ENCODE results near the gene SLC6A8.

SLC6A8 gene

DNA sequence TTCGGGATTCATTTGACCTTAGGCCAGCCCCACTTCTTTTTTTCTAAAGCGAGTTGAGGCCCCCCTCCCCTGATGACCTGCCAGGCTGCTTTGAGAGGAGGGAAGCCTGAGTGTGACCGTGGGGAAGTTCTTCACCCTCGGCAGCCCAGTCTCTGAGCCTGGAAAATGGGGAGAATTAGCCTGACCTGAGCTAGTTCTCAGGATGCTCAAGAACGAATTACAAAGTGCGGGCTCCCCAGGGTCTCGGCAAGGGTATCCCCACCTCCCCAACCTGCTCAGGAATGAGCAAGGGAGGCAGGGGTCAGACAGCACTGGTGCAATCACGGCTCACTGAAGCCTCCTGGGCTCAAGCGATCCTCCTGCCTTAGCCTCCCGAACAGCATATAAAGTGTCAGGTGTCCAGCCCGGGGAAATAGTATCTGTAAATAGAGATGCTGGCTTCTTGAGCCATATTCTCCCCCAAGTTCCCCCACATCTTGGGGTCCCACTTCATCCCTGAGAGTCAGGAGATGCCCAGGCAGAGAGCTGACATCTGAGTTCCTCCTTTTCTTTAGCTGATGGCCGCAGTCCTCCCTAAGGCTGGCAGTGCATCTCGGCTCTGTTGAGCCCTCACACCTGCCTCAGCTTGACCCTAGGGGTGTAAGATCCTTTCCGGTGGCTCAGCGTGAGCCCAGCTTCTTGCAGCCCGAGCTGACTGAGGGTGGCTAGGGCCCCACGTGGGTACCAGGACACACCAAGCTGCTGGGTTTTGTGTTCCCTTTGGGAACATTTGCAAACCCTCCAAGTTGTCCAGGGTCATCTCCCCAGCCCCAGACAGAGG, 39.2 kb upstream of the SLC6A8 start:
- DNase-seq: no peak

DNA sequence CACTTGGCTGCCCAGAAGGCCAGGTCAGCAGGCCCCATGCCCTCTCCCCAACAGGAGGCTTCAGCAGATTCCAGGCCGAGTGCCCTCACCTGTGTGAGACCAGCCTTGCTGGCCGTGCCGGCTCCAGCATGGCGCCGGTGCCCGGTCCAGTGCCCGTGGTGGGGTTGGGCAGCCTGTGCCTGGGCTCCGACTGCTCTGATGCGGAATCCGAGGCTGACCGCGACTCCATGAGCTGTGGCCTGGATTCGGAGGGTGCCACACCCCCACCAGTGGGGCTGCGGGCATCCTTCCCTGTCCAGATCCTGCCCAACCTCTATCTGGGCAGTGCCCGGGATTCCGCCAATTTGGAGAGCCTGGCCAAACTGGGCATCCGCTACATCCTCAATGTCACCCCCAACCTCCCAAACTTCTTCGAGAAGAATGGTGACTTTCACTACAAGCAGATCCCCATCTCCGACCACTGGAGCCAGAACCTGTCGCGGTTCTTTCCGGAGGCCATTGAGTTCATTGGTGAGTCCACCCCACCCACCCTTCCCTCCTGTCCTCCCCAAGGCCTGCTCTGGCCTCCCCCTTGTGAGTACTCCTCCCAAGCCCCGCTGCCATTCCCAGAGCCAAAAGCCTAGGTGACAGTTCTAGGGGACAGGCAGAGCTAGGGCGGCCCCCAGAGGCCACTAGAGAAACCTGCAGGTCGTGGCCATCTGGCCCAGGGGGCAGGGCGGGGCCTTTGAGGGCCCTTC, 38.4 kb upstream of the SLC6A8 start:
- no peak for DNase-seq

DNA sequence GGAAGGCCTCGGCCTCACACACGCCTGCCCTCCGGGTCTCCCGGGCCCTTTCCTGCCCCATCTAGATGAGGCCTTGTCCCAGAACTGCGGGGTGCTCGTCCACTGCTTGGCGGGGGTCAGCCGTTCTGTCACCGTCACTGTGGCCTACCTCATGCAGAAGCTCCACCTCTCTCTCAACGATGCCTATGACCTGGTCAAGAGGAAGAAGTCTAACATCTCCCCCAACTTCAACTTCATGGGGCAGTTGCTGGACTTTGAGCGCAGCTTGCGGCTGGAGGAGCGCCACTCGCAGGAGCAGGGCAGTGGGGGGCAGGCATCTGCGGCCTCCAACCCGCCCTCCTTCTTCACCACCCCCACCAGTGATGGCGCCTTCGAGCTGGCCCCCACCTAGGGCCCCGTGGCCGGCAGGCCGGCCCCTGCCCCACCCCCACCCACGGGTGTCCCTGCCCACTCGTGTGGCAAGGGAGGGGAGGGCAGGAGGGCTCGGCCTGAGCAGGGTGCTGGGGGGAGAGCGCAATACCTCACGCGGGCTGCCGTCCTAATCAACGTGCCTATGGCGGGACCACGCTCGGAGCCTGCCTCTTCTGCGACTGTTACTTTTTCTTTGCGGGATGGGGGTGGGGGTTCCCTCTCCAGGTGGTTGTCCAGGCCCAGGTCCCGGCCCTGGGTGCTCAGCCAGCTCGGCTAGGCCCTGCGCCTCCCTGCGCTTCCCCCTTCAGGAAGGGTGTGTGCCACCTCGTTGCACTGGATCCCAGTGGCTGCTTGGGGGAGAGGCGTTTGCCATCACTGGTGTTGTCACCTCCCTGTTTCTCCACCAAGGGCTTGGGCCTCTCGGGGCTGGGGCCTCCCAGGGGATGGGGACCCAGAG, 37.6 kb upstream of the SLC6A8 start:
- no peak for DNase-seq

DNA sequence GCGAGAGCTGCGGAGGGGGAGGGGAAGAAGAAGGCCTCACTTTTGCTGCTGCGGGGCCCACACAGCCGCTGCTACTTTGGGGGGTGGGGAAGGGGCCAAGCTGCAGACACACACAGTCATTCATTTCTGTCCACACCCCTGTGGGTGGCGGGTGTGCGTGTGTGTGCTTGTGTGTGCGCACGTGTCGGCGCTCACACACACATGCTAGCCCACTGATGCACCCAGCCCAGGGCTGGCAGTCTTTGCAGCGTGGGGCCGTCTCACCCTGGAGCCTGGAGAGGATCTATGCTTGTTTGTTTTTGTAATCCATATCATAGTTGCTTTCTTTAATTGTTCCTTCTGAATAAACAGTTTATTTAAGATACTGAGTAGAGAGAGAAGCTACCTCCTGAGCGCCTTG, 36.8 kb upstream of the SLC6A8 start:
- no peak for DNase-seq

DNA sequence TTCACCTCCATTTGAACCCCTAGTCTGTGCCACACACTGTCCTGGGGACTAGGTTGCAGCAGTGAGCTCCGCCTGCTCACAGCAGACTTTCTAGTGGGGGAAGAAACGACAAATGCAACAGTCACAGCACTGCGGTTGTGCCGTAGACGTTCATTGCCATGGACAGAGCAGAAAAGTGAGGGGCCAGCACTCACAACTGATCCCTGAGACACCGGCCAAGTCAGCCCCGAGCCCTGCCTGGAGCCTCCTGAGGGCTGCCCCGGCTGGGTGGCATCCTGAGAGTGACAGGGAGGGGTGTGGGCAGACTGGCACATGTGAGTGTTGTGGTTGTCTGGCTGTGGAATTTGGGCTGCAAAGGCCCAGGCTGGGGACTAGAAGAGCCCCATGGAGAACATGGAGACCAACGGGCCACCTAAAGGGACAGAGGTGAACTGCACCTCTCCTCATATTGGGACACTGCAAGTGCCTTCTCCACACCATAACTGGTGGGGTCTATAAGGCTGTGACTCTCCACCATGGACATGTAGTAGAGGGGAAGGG, 36.1 kb upstream of the SLC6A8 start:
- DNase-seq: no peak

DNA sequence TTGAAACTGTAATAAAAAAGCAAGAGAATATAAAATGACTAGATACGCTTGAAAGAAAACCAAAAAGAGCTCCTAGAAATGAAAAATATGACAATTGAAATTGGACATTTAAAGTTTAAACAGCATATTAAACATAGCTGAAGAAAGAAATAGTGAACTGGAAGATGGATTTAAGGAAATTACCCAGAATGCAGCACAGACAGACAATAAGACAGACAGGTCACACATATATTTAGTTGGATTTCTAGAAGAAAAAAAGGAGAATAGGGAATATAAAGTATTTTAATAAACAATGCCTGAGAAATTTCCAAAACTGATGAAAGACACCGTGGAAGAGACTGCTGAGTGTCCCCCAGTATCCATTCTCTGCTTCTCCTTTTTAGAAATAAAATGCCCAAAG, 34.2 kb upstream of the SLC6A8 start:
- DNase-seq: no peak

DNA sequence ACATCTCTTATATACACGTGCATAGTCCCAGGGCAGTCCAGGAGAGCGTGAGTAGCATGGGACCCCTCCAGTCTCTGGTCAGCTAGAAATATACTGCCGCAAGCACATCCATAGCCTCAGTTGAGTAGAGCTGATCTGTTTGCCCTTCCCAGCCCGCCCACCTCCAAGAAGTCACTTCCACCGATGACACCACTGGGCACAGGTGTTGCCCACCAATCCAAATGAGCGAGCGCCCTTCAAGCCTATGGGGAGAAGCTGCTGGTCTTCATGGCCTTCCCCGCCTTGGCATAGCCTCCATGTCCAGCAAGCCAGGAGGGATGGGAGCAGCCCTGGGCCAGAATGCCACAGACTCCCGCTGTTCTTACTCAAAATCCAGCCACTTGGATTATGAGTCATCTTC, 30.6 kb upstream of the SLC6A8 start:
- no peak for DNase-seq

DNA sequence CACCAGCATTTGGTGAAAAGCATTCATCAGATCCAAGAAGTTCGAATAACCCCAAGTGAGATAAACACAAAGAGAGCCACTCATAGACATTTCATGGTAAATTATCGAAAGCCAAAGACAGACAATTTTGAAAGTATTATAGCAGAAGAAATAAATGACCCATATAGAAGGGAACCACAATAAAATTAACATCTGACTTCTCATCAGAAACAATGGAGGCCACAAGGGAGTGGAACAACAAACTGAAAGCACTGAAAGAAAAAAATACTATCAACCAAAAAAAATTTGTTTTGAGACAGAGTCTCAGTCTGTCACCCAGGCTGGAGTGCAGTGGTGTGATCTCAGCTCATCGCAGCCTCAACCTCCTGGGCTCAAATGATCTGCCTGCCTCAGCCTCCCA, 28.5 kb upstream of the SLC6A8 start:
- no peak for DNase-seq

DNA sequence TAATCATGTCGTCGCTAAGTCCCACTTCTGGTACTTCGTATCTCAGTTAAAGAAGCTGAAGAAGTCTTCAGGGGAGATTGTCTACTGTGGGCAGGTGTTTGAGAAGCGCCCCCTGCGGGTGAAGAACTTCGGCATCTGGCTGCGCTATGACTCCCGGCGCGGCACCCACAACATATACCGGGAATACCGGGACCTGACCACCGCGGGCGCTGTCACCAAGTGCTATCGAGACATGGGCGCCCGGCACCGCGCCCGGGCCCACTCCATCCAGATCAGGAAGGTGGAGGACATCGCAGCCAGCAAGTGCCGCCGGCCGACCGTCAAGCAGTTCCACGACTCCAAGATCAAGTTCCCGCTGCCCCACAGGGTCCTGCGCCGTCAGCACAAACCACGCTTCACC, 25.5 kb upstream of the SLC6A8 start:
- no peak for DNase-seq

DNA sequence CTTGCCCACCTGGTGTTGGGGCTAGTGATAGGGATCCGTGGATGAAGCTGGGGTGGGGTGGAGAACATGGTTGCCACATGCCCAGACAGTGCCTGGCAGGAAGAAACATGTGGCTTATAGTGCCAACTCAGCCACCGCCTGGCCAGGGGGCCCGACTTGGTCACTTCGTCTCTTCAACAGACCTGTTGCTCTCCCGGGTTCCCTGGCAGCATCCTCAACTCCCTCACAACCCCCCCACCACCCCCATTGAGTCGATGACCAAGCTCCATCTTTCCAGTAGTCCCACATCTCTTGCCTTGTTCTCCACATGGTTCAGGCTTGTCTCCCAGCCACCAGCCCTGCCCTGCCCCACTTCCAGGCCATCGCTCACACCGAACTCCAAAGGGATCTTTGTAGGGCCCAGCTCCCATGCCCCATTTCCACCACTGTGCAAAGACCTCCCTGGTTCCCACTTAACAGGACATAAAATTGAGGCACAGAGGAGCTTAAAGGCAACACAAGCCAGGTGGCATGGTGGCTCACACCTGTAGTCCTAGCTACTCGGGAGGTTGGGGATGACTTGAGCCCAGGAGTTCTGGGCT, 21.9 kb upstream of the SLC6A8 start:
- no peak for DNase-seq

DNA sequence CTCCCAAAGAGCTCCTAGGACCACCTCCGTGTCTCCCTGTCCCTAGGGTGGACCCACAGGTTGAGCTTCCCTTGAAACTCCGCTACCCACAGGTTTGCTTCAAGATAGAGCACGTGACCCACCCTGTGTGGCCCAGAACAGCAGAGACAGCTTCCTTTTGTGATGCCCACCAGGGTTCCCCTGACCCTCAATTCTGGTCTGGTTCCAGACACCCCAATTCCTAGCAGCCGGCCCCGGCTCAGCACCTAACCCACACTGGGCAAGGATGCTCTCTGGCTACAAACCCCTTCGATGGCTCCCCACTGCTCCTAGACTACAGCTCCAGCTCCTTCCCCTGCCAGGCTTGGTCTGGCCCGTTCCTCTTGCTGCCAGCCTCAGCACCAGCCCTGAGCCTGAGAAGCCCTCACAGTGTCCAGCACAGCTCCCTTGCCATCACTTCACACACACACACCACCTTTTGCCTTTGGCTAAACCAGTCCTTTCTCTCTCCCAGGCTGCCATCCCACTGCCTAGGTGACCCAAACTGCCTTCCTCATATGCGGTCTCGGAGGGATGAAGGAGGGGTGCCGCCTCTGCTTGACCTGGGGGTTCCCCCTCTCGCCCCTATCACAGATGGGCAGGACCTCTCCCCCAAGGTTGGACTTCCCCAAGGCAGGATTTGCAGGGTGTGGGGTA, 20.3 kb upstream of the SLC6A8 start:
- no peak for DNase-seq

DNA sequence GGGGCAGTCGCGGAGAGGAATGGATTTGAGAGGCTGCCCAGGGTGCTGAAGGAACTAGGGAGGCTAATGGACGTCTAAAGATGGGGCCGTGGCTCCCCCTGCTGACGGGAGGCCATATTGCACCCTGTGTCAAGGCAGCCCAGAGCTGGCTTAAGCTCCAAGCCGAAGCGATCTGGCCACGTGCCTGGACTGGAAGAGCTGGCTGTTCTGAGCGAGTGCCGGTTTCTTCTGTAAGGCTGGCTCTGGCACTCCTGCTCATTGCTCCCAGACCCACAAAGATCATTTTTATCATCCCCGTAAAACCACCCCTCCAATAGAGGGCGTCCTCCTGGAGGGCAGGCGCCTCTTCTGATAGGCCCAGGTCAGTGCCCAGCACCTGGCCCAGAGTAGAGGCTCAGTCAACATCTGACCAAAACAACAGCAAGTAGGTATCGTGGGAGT, 19.8 kb upstream of the SLC6A8 start:
- no peak for DNase-seq

DNA sequence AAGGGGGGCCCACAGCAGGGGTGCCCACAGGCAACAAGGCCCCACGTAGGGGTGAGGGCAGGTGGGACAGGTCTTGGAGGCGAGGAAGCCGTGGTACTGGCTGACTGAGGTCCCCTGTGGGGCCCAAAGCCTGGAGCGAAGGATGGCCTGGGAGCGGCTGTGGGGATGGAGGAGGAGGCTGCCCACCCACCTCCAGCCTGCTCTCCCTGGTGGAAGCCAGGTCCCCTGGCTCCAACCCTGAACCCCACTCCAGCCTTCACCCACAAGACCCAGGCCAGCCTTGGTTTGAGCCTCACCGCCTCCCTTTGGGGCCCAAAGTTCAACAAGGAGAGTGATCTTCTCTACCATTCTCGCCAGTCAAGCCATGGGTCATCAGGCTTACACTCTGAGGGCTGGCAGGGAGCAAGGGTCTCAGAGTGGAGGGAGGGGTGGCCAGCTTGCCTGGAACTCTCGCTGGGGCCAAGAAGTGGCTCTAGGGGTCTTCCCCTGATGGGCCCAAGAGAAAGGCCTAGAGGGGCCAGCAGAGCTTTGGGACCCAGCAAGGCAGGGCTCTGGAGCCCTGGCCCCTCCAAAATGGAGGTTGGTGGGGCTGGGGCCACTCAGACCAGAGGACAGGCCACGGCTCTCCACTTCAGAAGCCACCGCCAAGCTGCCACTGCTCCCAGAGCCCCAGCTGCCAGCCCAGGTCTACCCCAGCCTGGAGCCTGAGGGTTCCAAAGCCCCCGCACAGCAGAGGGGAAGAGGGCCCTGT, 19.1 kb upstream of the SLC6A8 start:
- no peak for DNase-seq

DNA sequence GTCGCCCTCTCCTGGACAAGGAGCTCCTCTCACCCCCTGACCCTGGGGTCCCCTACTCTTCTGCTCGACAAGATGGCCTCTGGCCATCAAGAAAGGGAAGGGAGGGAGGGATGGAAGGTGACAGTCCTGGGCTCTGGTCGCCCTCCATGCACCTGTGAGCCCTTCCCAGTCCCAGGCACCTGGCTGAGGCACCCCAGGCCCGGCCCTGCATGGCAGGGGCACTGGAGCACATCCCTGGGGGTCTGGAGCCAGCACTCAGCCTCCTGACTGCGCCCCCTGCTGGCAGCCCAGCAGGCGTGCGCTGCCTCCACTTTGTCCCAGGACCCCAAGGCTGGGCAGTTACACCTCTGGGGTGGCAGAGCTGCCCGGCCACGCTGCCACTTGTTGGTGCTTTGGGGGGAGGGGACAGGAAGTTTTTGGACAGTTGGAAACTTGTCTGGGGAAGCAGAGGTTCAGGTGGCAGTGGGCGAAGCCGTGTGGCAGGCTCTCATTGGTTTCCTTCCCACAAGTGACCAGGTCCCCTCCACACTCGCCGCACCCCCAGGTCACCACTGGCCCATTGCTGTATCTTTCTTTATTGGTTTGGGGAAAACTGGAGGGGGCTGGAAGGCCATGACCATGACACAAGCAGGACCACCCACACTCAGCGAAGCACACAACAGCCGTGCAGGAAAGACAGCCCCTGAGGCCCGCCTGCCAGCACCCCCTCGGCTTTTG, 18.4 kb upstream of the SLC6A8 start:
- no peak for DNase-seq

DNA sequence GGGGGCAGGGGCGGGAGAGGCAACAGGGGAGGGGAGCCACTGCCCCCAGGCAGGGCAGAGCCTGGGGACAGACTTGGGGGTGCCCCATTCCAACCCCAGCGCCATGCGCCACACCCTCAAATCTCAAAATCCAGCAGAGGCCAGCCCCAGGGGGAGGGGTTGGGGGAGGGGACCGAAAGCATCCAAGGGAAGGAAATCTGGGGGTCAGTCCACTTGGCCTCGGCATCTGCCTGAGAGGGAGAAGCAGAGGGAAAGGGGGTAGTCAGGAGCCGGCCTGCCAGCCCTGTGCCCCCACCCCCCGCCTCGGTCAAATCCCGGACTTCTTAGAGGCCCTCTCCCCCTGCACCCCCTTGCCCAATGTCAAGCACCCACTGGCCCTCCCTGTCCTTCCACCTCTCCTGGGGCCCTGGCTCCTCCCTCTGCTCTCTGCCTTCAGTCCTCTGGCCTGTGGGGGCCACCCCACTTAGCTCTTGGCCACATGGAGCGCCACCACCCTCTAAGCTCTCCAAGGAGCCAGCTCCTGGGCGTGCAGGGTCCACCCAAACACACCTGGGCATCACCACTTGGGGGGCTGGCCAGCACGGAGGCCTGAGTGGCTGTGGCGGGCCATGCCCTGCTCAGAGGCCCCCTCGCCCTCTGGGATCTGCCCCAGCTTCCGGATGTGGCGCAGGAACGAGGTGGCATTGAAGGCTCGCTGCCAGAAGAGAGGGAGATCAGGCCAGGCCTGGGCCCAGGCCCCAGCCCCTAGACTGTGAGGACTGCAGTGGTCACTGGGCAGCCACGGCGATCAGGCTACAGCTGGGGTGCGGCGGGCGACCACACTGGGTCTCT, 17.6 kb upstream of the SLC6A8 start:
- DNase-seq: no peak

DNA sequence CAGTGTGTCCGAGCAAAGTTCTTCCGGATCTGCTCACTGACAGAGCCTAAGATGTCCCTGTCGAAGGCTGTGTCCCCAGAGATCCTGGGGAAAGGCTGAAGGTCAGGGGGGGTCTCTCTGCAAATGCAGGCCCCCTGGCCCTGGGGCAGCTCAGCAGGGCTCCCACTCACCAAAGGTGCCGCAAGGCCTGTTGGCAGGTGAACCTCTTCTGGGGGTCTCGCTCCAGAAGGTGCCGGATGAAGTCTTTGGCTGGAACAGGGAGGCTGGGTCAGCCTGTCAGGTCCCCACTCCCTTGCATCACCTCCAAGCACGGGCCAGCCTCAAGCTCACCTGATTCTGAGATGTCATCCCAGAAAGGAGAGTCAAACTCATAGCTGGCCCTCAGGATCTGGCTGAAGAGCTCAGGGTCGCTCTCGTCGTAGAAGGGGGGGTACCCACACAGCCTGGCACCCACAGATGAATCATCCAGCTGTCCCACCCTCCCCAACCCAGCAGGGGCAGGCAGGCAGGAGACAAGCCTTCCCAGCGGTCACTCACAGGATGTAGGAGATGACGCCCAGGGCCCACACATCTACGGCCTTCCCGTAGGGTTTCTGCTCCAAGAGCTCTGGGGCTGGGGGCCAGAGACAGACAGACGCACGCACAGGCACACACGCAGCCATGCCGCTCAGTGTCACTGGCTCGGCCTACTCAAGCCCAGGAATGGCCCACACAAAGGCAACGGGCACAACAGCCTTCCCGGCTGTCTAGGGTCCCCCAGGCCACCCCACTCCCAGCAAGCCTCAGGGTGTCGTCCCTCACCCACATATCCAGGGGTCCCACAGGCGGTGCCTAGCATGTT, 16.8 kb upstream of the SLC6A8 start:
- no peak for DNase-seq

DNA sequence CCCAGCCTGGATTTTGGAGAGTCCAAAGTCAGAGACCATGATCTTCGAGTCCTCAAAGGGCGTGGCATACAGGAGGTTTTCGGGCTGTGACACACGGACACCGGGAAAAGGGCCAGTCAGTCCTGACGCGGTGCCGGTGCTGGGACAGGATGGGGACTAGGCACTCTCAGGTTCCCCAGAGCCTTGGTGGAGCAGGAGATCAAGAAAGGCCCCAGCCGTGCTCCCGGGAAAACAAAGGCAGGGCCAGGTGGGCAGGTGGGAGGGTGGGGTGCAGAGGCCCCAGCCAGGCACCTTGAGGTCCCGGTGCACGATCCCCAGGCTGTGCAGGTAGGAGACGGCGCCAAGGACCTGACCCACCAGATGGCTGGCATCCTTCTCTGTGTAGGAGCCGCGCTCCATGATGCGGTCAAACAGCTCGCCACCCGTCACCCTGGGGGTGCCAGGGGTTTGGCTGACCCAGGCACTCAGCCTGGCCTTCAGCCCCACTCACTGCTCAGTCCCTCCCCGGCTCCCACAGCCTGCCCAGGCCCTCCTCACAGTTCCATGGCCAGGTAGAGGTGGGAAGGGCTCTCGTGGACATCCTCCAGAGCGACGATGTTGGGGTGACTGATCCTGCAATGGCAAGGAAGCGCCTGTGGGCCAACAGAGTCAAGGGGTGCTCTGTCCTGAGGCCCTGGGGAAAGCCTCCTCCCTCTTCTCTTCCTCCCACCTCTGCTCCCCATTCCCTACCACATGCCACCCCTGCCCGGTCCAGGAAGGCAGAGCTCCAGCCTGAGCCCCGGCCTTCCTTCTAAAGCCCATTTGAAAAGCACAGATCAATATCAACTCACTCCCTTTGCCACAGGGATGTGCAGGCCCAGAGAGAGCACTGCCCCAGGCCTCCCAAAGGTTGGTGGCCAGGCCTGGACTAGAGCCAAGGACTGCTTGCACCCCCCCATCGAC, 15.9 kb upstream of the SLC6A8 start:
- no peak for DNase-seq
